Large intestine (tissue), 3 donors: Measurements from ENCODE around the gene UMAD1. TPM values are rescaled to one million over a fixed set of nuclear protein-coding genes. Genes with fewer than 3 reads are reported as not detected.
A peak's percentile ranks its signal among the peaks of the same experiment; 100 is the strongest.

Experiments
- DNase-seq, 2 donors: peaks; one replicate each; pipeline versions ENCODE4 v3.0.0 to v3.0.0-alpha.2; 2013
- H3K27ac ChIP-seq: one replicate; pipeline ENCODE4 v1.5.1; 2013; ENCODE audit warnings: low read length
- H3K27me3 ChIP-seq: 2 replicates; pipeline ENCODE4 v1.6.1; 2013; ENCODE audit warnings: low read length; ENCODE audit not compliant: control insufficient read depth, insufficient read depth
- H3K36me3 ChIP-seq: 2 replicates; pipeline ENCODE4 v1.6.1; 2013; ENCODE audit warnings: low read length; ENCODE audit not compliant: control insufficient read depth, insufficient read depth
- H3K4me1 ChIP-seq: one replicate; pipeline ENCODE4 v1.6.1; 2013; ENCODE audit warnings: low read length; ENCODE audit not compliant: control insufficient read depth, insufficient read depth
- H3K4me3 ChIP-seq: one replicate; pipeline ENCODE4 v1.5.1; 2013; ENCODE audit warnings: low read length
- H3K9me3 ChIP-seq: one replicate; pipeline ENCODE4 v1.6.1; 2013; ENCODE audit warnings: mild to moderate bottlenecking, low read depth, low read length, moderate library complexity; ENCODE audit not compliant: control insufficient read depth
- WGBS: methylation state at CpG from one replicate; pipeline ENCODE4 v1.1.5; 2013; ENCODE audit warnings: low lambda C conversion rate; ENCODE audit not compliant: insufficient coverage; 5-methylcytosine and 5-hydroxymethylcytosine counted together
- polyA plus RNA-seq: library from polyadenylated mRNA; unstranded; fragments of 120-200 nt; gene quantifications from one replicate; pipeline ENCODE4 v1.2.1, GENCODE V29; 2013

UMAD1 gene
- polyA plus RNA-seq, 1 donor, result 17.5 TPM

DNA sequence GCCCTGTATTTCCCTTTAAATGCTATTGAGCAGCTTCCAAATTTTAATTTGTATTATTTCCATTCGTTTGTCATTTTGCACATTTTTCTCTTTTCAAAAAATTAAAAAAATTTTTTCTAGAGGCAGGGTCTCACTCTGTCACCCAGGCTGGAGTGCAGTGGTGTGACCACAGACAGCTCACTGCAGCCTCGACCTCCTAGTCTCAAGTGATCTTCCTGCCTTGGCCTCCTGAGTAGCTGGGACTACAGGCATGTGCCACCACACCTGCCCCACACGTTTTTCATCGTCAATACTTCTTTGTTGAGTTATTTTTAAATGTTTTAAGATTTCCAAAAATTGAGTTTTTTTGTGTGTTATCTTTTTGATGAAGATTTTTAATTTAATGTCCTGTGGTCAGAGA lies 73.2 kb downstream of the UMAD1 start:
- Histone ChIP-seq H3K4me1 (no peaks in the 10 kb centered on the region), H3K4me3 (no peak overlapping the region), H3K9me3 (peaks cover 4% of the 10 kb centered on the region), H3K36me3 (no peaks in the 10 kb centered on the region), H3K27me3 (no peaks in the 10 kb centered on the region), H3K27ac (no peak overlapping the region)
- no peak for DNase-seq
- 86% methylated on average over 3 of the region's 4 CpGs for WGBS

DNA sequence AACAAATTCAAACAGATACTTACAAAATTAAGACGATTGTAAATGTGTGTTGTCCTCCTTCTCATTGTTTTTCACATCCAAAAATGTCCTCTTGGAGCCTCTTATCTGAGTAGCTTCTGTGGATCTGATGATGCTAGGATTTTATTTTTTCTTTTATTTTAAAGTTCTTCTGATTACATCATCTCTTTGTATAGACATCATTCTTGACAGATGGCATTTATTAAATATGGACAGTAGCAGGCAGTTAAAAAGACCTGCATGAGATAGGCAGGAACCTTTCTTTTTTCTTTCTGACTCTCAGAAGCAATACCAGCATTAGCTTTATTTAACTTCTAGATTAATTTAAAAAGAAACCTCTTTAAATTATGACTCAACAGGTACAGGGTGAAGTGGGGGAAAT lies 77.9 kb downstream of the UMAD1 start, which contains the start of gene RPA3:
TSS of gene RPA3 (minus strand) at position 116 of the 400 bp plus-strand sequence. CDS start 78,189 bp downstream, outside the sequence.
- peaks cover 4% of the 10 kb centered on the region for H3K9me3 ChIP-seq
- WGBS, result 78% methylated on average over 1 of the region's 1 CpG
- no peak within 1 kb of the TSS for H3K4me3 ChIP-seq
- no peak within 1 kb of the TSS for H3K27ac ChIP-seq
- no peaks in the 10 kb centered on the region for H3K27me3 ChIP-seq
- H3K36me3 ChIP-seq, result no peaks in the 10 kb centered on the region
- DNase-seq, result no peak
- H3K4me1 ChIP-seq, result no peaks in the 10 kb centered on the region

- peak; percentile 35 to 64 for DNase-seq
- no peaks in the 10 kb centered on the region for H3K27me3 ChIP-seq
- no peak overlapping the region for H3K27ac ChIP-seq
- H3K36me3 ChIP-seq, result no peaks in the 10 kb centered on the region
- no peak overlapping the region for H3K4me3 ChIP-seq
- H3K9me3 ChIP-seq, result peaks cover 4% of the 10 kb centered on the region
- no CpG with 5 or more reads among the region's 2 CpGs for WGBS
- no peaks in the 10 kb centered on the region for H3K4me1 ChIP-seq
Measured at GRCh38 chr7:7719236-7719635, 78.7 kb downstream of the UMAD1 start.

DNA sequence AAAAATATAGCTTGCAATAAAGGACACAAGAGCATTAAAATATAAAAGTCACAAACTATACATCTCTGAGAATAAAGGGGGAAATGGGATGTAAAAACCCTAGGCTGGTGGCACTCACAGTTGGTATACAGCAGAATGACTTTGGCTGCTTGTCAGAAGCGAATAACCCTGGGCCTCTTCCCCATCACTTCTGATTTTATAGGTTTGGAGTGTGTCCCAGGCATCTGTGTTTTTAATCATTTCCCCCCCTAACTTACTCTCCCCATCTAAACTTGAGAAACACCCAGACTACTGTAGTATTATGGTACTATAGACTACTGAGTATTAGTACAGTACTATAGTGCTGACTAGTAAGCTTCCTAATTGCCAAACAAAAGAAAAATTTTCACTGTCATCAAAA lies 79.6 kb downstream of the UMAD1 start:
- no peak for DNase-seq
- WGBS, result no CpG with 5 or more reads among the region's 1 CpG
- Histone ChIP-seq H3K27me3 (no peaks in the 10 kb centered on the region), H3K36me3 (no peaks in the 10 kb centered on the region), H3K27ac (no peak overlapping the region), H3K4me1 (no peaks in the 10 kb centered on the region), H3K4me3 (no peak overlapping the region), H3K9me3 (peaks cover 4% of the 10 kb centered on the region)

DNA sequence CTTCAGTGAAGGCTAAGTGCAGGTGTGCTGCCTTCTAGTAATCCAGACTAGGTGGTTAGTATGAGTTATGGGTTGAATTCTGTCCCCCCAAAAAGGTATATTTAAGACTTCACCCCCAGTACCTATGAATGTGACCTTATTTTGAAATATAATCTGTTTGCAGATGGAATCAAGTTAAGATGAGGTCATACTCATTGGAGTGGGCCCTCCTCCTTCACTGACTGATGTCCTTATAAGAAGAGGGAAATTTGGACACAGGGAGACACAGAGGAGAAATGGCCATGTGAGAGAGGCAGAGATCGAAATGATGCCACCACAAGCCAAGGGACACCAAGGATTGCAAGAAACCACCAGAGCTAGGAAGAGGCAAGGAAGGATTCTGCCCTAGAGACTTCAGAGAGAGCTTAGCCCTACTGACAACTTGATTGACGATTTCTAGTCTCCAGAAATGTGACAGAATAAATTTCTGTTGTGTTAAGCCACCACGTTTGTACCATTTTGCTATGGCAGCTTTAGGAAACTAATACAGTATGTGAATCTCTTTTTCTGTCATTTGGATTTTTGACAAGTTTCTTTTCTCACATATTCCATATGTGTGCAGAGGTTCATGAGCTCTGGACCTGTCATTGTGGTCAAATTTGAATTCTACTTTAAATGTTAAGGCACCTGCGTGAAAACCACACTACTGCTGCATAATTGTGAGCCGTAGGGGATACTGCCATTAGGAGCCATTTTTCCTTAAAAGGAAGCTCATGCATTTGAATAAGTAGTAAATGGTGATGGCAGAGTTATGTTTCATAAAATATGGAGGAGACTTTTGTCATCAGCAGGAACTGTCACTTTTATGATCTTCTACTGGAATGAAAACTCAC lies 80.4 kb downstream of the UMAD1 start:
- no CpG with 5 or more reads among the region's 5 CpGs for WGBS
- Histone ChIP-seq H3K27me3 (no peaks in the 10 kb centered on the region), H3K9me3 (peaks cover 4% of the 10 kb centered on the region), H3K27ac (no peak overlapping the region), H3K36me3 (no peaks in the 10 kb centered on the region), H3K4me3 (no peak overlapping the region), H3K4me1 (no peaks in the 10 kb centered on the region)
- no peak for DNase-seq

DNA sequence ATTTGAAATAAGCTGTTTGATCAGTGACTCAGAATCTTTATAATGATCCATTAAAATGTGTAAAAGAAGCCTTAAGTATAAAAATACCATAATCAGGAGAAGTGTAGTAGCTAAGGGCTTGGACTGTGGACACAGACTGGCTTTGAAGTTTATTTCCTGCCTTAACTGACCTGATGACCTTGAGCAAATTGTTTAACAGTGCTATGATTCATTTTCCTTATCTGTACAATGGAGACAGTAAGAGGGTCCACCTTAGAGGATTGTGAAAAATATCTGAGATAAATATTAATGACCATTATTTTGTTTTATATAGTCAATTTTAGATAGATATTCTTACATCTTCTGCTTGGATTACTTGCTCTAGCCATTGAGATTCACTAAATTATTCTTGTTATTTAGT lies 91.2 kb downstream of the UMAD1 start:
- H3K36me3 ChIP-seq, result no peaks in the 10 kb centered on the region
- peaks cover 7% of the 10 kb centered on the region for H3K4me1 ChIP-seq
- H3K27ac ChIP-seq, result no peak overlapping the region
- H3K9me3 ChIP-seq, result no peaks in the 10 kb centered on the region
- DNase-seq, result peak; percentile 24 to 65
- no peak overlapping the region for H3K4me3 ChIP-seq
- no peaks in the 10 kb centered on the region for H3K27me3 ChIP-seq

- Histone ChIP-seq H3K9me3 (no peaks in the 10 kb centered on the region), H3K4me1 (peaks cover 7% of the 10 kb centered on the region), H3K36me3 (no peaks in the 10 kb centered on the region), H3K27ac (no peak overlapping the region), H3K27me3 (no peaks in the 10 kb centered on the region), H3K4me3 (no peak overlapping the region)
- peak; percentile 3 to 25 for DNase-seq
- no CpG with 5 or more reads among the region's 4 CpGs for WGBS
Measured at GRCh38 chr7:7732621-7733281, 92.2 kb downstream of the UMAD1 start.

DNA sequence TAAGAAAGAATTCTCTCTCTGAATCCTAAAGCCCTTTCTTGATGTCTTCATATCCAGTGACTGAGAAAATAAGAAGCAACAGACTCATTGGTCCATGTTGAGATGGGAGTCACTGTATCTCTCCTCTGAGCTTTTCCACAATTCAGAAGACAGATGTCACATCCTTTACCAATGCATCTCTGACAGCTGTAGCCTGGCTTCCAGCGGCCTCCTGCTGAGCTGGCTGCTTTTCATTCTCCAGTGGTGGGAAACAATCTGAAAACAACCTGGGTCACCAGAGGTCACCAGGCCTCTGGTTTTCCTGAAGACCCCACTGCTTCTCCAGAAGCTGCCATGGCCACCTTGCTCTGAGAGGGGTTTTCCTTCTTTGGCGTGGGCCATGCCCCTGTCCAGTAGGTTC lies 96.1 kb downstream of the UMAD1 start:
- Histone ChIP-seq H3K27ac (no peak overlapping the region), H3K4me3 (no peak overlapping the region), H3K4me1 (peaks cover under 1% of the 10 kb centered on the region), H3K27me3 (no peaks in the 10 kb centered on the region), H3K9me3 (no peaks in the 10 kb centered on the region), H3K36me3 (no peaks in the 10 kb centered on the region)
- WGBS, result no CpG with 5 or more reads among the region's 2 CpGs
- no peak for DNase-seq

- Histone ChIP-seq H3K27ac (no peak overlapping the region), H3K27me3 (no peaks in the 10 kb centered on the region), H3K4me3 (no peak overlapping the region), H3K4me1 (no peaks in the 10 kb centered on the region), H3K36me3 (no peaks in the 10 kb centered on the region), H3K9me3 (no peaks in the 10 kb centered on the region)
- DNase-seq, result no peak
Measured at GRCh38 chr7:7737674-7738073, 97.1 kb downstream of the UMAD1 start.

DNA sequence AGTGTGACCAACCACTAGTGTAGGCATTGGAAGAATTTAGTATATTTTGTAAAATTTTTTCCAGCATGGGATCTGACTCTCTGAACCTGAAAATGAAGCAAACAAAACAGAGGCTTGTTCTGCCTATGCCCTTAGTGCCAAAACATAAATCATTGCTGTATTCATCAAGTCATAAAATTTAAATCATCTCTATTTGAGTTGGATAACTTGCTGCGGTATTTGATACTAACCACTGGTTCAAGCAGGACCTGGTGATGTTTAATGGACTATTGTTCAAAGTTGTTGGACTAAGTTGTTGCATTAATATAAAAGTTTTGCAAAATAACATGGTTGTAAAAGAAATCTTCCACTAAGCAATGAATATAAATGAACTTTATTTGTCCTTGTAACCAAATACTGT lies 97.6 kb downstream of the UMAD1 start:
- no peaks in the 10 kb centered on the region for H3K27me3 ChIP-seq
- H3K4me3 ChIP-seq, result no peak overlapping the region
- H3K27ac ChIP-seq, result no peak overlapping the region
- no peaks in the 10 kb centered on the region for H3K9me3 ChIP-seq
- no peaks in the 10 kb centered on the region for H3K36me3 ChIP-seq
- no peak for DNase-seq
- no peaks in the 10 kb centered on the region for H3K4me1 ChIP-seq
- WGBS, result no CpG with 5 or more reads among the region's 1 CpG
